Measurements from ENCODE around the gene ELMOD3.
"Not testable (repeated sequence)": the region's sequence is repeated elsewhere in the genome, so short reads cannot be mapped to it uniquely, and the experiment has no call there.

ELMOD3 gene

GRCh38 chr2:85329701-85330100 is 24.9 kb upstream of the ELMOD3 start:
- DNase-seq, result not testable (repeated sequence)

GRCh38 chr2:85330839-85331636 is 23.5 kb upstream of the ELMOD3 start:
- no peak for DNase-seq

GRCh38 chr2:85333877-85334276 is 20.7 kb upstream of the ELMOD3 start:
- not testable (repeated sequence) for DNase-seq

GRCh38 chr2:85334928-85335327 is 19.6 kb upstream of the ELMOD3 start:
- DNase-seq, result no peak

GRCh38 chr2:85340034-85340892 is 14.3 kb upstream of the ELMOD3 start:
- DNase-seq, result no peak

GRCh38 chr2:85341269-85342029 is 13.1 kb upstream of the ELMOD3 start:
- DNase-seq, result no peak

- DNase-seq, result no peak
Observed at GRCh38 chr2:85342156-85342555, 12.4 kb upstream of the ELMOD3 start.

- DNase-seq, result not testable (repeated sequence)
Observed at GRCh38 chr2:85343207-85343895, 11.2 kb upstream of the ELMOD3 start.

- no peak for DNase-seq
Observed at GRCh38 chr2:85344356-85344954, 10.1 kb upstream of the ELMOD3 start.

- DNase-seq, result no peak
Observed at GRCh38 chr2:85347599-85347998, 7.0 kb upstream of the ELMOD3 start.

- peak; percentile 12 for DNase-seq
Observed at GRCh38 chr2:85353876-85354285, 688 bp upstream of the ELMOD3 start.

GRCh38 chr2:85355073-85355410 is 473 bp downstream of the ELMOD3 start:
- DNase-seq, result no peak

- no peak for DNase-seq
Observed at GRCh38 chr2:85355521-85355920, 952 bp downstream of the ELMOD3 start.

- DNase-seq, result no peak
Observed at GRCh38 chr2:85356186-85356585, 1.6 kb downstream of the ELMOD3 start.

- no peak for DNase-seq
Observed at GRCh38 chr2:85357736-85358135, 3.2 kb downstream of the ELMOD3 start.

GRCh38 chr2:85362653-85363387 is 8.3 kb downstream of the ELMOD3 start:
- not testable (repeated sequence) for DNase-seq

- no peak for DNase-seq
Observed at GRCh38 chr2:85367180-85367579, 12.6 kb downstream of the ELMOD3 start.

GRCh38 chr2:85368921-85369320 is 14.4 kb downstream of the ELMOD3 start:
- DNase-seq, result no peak

GRCh38 chr2:85369500-85369899 is 14.9 kb downstream of the ELMOD3 start:
- no peak for DNase-seq

GRCh38 chr2:85371045-85371444 is 16.5 kb downstream of the ELMOD3 start:
- no peak for DNase-seq

- DNase-seq, result no peak
Observed at GRCh38 chr2:85376291-85377065, 21.9 kb downstream of the ELMOD3 start.
